ENCODE data around the gene SMG6. TPM values are rescaled to one million over a fixed set of nuclear protein-coding genes. Genes with fewer than 3 reads are reported as not detected.
A peak's percentile ranks its signal among the peaks of the same experiment; 100 is the strongest.

Gene SMG6
- total RNA-seq, 1 experiment from 2014 or later = 25.6 TPM

- no peaks in the 10 kb centered on the region for H3K4me1 Mint-ChIP-seq
- TF ChIP-seq ZNF121 (CRISPR knock-in tag; IDR thresholded peaks at IDR 0.05) (0 out of 2 replicates have a peak, but pooled peaks have one; percentile 49), ZBTB43 (CRISPR knock-in tag; IDR thresholded peaks at IDR 0.05) (no peak)
- DNase-seq (ENCODE audit: low spot score) (no peak), ATAC-seq (no peak)
- H3K36me3 Mint-ChIP-seq = no peaks in the 10 kb centered on the region
- H3K27me3 Mint-ChIP-seq (ENCODE audit: low read depth) = peaks cover 71% of the 10 kb centered on the region
- ChIA-PET CTCF (interaction anchor here (1.1 to 1.4 kb wide), 2 partner anchors 193 to 301 kb away, joined by 3 to 8 read pairs; no protein-coding TSS in a partner anchor), POLR2A (no interaction called here)
- H3K9me3 Mint-ChIP-seq = no peaks in the 10 kb centered on the region
- peak overlapping the region; percentile 0 for H3K4me3 Mint-ChIP-seq
- no peak overlapping the region for H3K27ac Mint-ChIP-seq
Measured at GRCh38 chr17:2051933-2052559, 251.5 kb downstream of the SMG6 start.

GRCh38 chr17:2051061-2051932, 252.3 kb downstream of the SMG6 start:
- DNase-seq (ENCODE audit: low spot score) = no peak
- Mint-ChIP-seq H3K4me1 (no peaks in the 10 kb centered on the region), H3K4me3 (peak overlapping the region; percentile 41), H3K9me3 (no peaks in the 10 kb centered on the region), H3K27me3 (ENCODE audit: low read depth) (peaks cover 69% of the 10 kb centered on the region), H3K27ac (no peak overlapping the region), H3K36me3 (no peaks in the 10 kb centered on the region)
- ChIA-PET POLR2A (no interaction called here), CTCF (interaction anchor here (1.1 to 1.7 kb wide), 3 partner anchors 13 to 302 kb away, joined by 3 to 8 read pairs (median 5); no protein-coding TSS in a partner anchor)
- TF ChIP-seq ATF1 (CRISPR knock-in tag; IDR thresholded peaks at IDR 0.05) = no peak
- TF ChIP-seq, protein P1, sequence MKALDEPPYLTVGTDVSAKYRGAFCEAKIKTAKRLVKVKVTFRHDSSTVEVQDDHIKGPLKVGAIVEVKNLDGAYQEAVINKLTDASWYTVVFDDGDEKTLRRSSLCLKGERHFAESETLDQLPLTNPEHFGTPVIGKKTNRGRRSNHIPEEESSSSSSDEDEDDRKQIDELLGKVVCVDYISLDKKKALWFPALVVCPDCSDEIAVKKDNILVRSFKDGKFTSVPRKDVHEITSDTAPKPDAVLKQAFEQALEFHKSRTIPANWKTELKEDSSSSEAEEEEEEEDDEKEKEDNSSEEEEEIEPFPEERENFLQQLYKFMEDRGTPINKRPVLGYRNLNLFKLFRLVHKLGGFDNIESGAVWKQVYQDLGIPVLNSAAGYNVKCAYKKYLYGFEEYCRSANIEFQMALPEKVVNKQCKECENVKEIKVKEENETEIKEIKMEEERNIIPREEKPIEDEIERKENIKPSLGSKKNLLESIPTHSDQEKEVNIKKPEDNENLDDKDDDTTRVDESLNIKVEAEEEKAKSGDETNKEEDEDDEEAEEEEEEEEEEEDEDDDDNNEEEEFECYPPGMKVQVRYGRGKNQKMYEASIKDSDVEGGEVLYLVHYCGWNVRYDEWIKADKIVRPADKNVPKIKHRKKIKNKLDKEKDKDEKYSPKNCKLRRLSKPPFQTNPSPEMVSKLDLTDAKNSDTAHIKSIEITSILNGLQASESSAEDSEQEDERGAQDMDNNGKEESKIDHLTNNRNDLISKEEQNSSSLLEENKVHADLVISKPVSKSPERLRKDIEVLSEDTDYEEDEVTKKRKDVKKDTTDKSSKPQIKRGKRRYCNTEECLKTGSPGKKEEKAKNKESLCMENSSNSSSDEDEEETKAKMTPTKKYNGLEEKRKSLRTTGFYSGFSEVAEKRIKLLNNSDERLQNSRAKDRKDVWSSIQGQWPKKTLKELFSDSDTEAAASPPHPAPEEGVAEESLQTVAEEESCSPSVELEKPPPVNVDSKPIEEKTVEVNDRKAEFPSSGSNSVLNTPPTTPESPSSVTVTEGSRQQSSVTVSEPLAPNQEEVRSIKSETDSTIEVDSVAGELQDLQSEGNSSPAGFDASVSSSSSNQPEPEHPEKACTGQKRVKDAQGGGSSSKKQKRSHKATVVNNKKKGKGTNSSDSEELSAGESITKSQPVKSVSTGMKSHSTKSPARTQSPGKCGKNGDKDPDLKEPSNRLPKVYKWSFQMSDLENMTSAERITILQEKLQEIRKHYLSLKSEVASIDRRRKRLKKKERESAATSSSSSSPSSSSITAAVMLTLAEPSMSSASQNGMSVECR (CRISPR knock-in tag; IDR thresholded peaks at IDR 0.05; ENCODE audit: borderline replicate concordance) = no peak
- TF ChIP-seq ZNF219 (CRISPR knock-in tag; IDR thresholded peaks at IDR 0.05; ENCODE audit: borderline replicate concordance) = no peak
- TF ChIP-seq ZBTB21 (CRISPR knock-in tag; IDR thresholded peaks at IDR 0.05; ENCODE audit: borderline replicate concordance) = no peak
- TF ChIP-seq PRDM15 (CRISPR knock-in tag; IDR thresholded peaks at IDR 0.05) = no peak
- TF ChIP-seq PRRX2 (CRISPR knock-in tag; IDR thresholded peaks at IDR 0.05) = no peak
- TF ChIP-seq ZNF416 (CRISPR knock-in tag; IDR thresholded peaks at IDR 0.05) = no peak
- TF ChIP-seq NFYB (CRISPR knock-in tag; conservative IDR thresholded peaks at IDR 0.05; ENCODE audit: low read depth) = no peak
- TF ChIP-seq TEAD1 (CRISPR knock-in tag; IDR thresholded peaks at IDR 0.05) = no peak
- TF ChIP-seq E2F4 (CRISPR knock-in tag; IDR thresholded peaks at IDR 0.05; ENCODE audit: borderline replicate concordance, low read depth) = no peak
- TF ChIP-seq MYBL2 (CRISPR knock-in tag; IDR thresholded peaks at IDR 0.05) = no peak
- TF ChIP-seq CREM (CRISPR knock-in tag; IDR thresholded peaks at IDR 0.05) = no peak
- no peak for TF ChIP-seq SP1 (CRISPR knock-in tag; conservative IDR thresholded peaks at IDR 0.05)
- TF ChIP-seq TCF7 (CRISPR knock-in tag; IDR thresholded peaks at IDR 0.05; ENCODE audit: low read depth) = no peak
- no peak for TF ChIP-seq IRF1 (CRISPR knock-in tag; IDR thresholded peaks at IDR 0.05)
- TF ChIP-seq PREB (CRISPR knock-in tag; IDR thresholded peaks at IDR 0.05; ENCODE audit: borderline replicate concordance) = no peak
- no peak for ATAC-seq

All from WTC11 (cell line).